PC-9 (cell line): Measurements from ENCODE around the gene CALML6. TPM values are rescaled to one million over a fixed set of nuclear protein-coding genes. Genes with fewer than 3 reads are reported as not detected.

Experiments used
- BruUV-seq: library from RNA; stranded (reverse); fragments of 400-500 nt; replicated peaks from 2 replicates; lab custom pipeline; 2021; lab: Mats Ljungman, UMichigan
- CTCF ChIA-PET: fragments of 300-600 bp; sonication (Branson Sonifier 250); formaldehyde crosslinking; loops from one replicate; lab custom pipeline; 2022; ENCODE audit warnings: antibody characterized with exemption; lab: Charles Lee
- POLR2A ChIA-PET: fragments of 300-600 bp; sonication (Branson Sonifier 250); formaldehyde crosslinking; loops from one replicate; lab custom pipeline; 2022; ENCODE audit warnings: antibody characterized with exemption; ENCODE audit not compliant: unreplicated experiment; lab: Charles Lee
- DNase-seq, 2 experiments: peaks; one replicate each; pipeline versions ENCODE4 v3.0.0 to v3.0.0-alpha.2; 2015 to 2022; ENCODE audit warnings: mixed read lengths in 1 of 2
- H2AFZ ChIP-seq: fragments of 200-600 bp; sonication (generic); 2 replicates; pipeline ENCODE4 v1.8.1; 2017; ENCODE audit warnings: antibody characterized with exemption
- H3F3A ChIP-seq: fragments of 200-600 bp; sonication (generic); 2 replicates; pipeline ENCODE4 v1.8.1; 2017; ENCODE audit warnings: antibody characterized with exemption, mild to moderate bottlenecking, low read depth; ENCODE audit not compliant: insufficient read depth
- H3K27ac ChIP-seq: fragments of 200-600 bp; sonication (generic); 2 replicates; pipeline ENCODE4 v1.6.1; 2016; ENCODE audit warnings: mixed run types
- H3K27me3 ChIP-seq: fragments of 200-600 bp; sonication (generic); 2 replicates; pipeline ENCODE4 v1.6.1; 2016; ENCODE audit warnings: low read depth, mixed run types; ENCODE audit not compliant: insufficient read depth
- H3K36me3 ChIP-seq: fragments of 200-600 bp; sonication (generic); 2 replicates; pipeline ENCODE4 v1.6.1; 2016; ENCODE audit warnings: low read depth, mixed run types
- H3K4me1 ChIP-seq: fragments of 200-600 bp; sonication (generic); replicated peaks from 2 replicates; pipeline ENCODE4 v1.6.1; 2016; ENCODE audit warnings: mixed run types; ENCODE audit not compliant: insufficient read depth
- H3K4me2 ChIP-seq: fragments of 200-600 bp; sonication (generic); 2 replicates; pipeline ENCODE4 v1.6.1; 2017; ENCODE audit warnings: mixed run types
- H3K4me3 ChIP-seq: fragments of 200-600 bp; sonication (generic); 2 replicates; pipeline ENCODE4 v1.6.1; 2016; ENCODE audit warnings: mixed run types
- H3K79me2 ChIP-seq: fragments of 200-600 bp; sonication (generic); 2 replicates; pipeline ENCODE4 v1.6.1; 2017; ENCODE audit warnings: low read depth, mixed run types
- H3K9me2 ChIP-seq: fragments of 200-600 bp; sonication (generic); 2 replicates; pipeline ENCODE4 v1.8.1; 2017; ENCODE audit warnings: mild to moderate bottlenecking; ENCODE audit not compliant: insufficient read depth
- H3K9me3 ChIP-seq: fragments of 200-600 bp; sonication (generic); 2 replicates; pipeline ENCODE4 v1.8.1; 2016; ENCODE audit warnings: low read depth; ENCODE audit not compliant: insufficient read depth
- H4K20me1 ChIP-seq: fragments of 200-600 bp; sonication (generic); 2 replicates; pipeline ENCODE4 v1.8.1; 2017; ENCODE audit not compliant: insufficient read depth
- CTCF ChIP-seq: fragments of 200-600 bp; sonication (generic); conservative IDR thresholded peaks from 2 replicates; pipeline ENCODE4 v1.6.1; 2017; ENCODE audit warnings: mixed run types, antibody characterized with exemption, mild to moderate bottlenecking, moderate library complexity
- EZH2 ChIP-seq: fragments of 200-600 bp; sonication (generic); IDR thresholded peaks from 2 replicates; pipeline ENCODE4 v1.8.0; 2017; ENCODE audit warnings: antibody characterized with exemption, low read depth
- intact Hi-C: fragments of 100-400 bp; cut with micrococcal nuclease; formaldehyde crosslinking; loops from one replicate; pipeline ENCODE4 v1.10.0; 2022; ENCODE audit not compliant: unreplicated experiment
- total RNA-seq: library from RNA; stranded (reverse); gene quantifications from 2 replicates; pipeline ENCODE4 v1.2.3, GENCODE V29; 2021

The CALML6 gene
- total RNA-seq, 1 experiment from 2014 or later: 2.1 TPM

GRCh38 chr1:1959459-1959839 lies 44.4 kb downstream of the CALML6 start:
- no peak overlapping the region for H3K4me3 ChIP-seq
- peak overlapping the region; percentile 60 for H3K4me2 ChIP-seq
- CTCF ChIA-PET: no interaction called here

GRCh38 chr1:1959840-1960479 lies 44.9 kb downstream of the CALML6 start:
- intact Hi-C loops: loop anchor here (1.0 kb wide), 1 partner anchor 85 kb away; no protein-coding TSS in a partner anchor
- BruUV-seq: no TSS peak
- H3K36me3 ChIP-seq: no peaks in the 10 kb centered on the region
- peaks cover 54% of the 10 kb centered on the region for H3K27me3 ChIP-seq
- no peaks in the 10 kb centered on the region for H4K20me1 ChIP-seq
- H3K27ac ChIP-seq: no peak overlapping the region
- no peak overlapping the region for H2AFZ ChIP-seq
- ChIA-PET POLR2A (interaction anchor here (0.5 kb wide), 1 partner anchor 37 kb away, joined by 4 read pairs; no protein-coding TSS in a partner anchor), CTCF (interaction anchor here (0.5 to 0.8 kb wide), 4 partner anchors 50 to 266 kb away, joined by 3 to 4 read pairs (median 4); no protein-coding TSS in a partner anchor)
- H3K79me2 ChIP-seq: no peaks in the 10 kb centered on the region
- TF ChIP-seq EZH2 (no peak), CTCF (peak; percentile 91)
- no peaks in the 10 kb centered on the region for H3F3A ChIP-seq
- H3K4me1 ChIP-seq: no peaks in the 10 kb centered on the region
- H3K9me2 ChIP-seq: no peaks in the 10 kb centered on the region
- H3K9me3 ChIP-seq: no peaks in the 10 kb centered on the region
- no peak overlapping the region for H3K4me3 ChIP-seq
- H3K4me2 ChIP-seq: peak overlapping the region; percentile 60
- peak; percentile 61 to 83 for DNase-seq

More at GRCh38 chr1:1959459-1959839, 44.4 kb downstream of the CALML6 start:
- TF ChIP-seq EZH2 (no peak), CTCF (no peak)
- no peak overlapping the region for H2AFZ ChIP-seq
- H3F3A ChIP-seq: no peaks in the 10 kb centered on the region
- no peaks in the 10 kb centered on the region for H3K4me1 ChIP-seq
- no TSS peak for BruUV-seq
- DNase-seq: no peak
- no peaks in the 10 kb centered on the region for H3K79me2 ChIP-seq
- POLR2A ChIA-PET: no interaction called here
- H4K20me1 ChIP-seq: no peaks in the 10 kb centered on the region
- no peaks in the 10 kb centered on the region for H3K9me3 ChIP-seq
- peaks cover 50% of the 10 kb centered on the region for H3K27me3 ChIP-seq
- no peaks in the 10 kb centered on the region for H3K9me2 ChIP-seq
- no peak overlapping the region for H3K27ac ChIP-seq
- intact Hi-C loops: no loop called here
- H3K36me3 ChIP-seq: no peaks in the 10 kb centered on the region

GRCh38 chr1:1960480-1961196 lies 45.6 kb downstream of the CALML6 start:
- Histone ChIP-seq H3K79me2 (no peaks in the 10 kb centered on the region), H2AFZ (no peak overlapping the region), H3K36me3 (no peaks in the 10 kb centered on the region), H3K4me2 (peak overlapping the region; percentile 60), H3K9me2 (no peaks in the 10 kb centered on the region), H3K9me3 (no peaks in the 10 kb centered on the region), H3K4me1 (no peaks in the 10 kb centered on the region), H4K20me1 (no peaks in the 10 kb centered on the region), H3K27ac (no peak overlapping the region), H3F3A (no peaks in the 10 kb centered on the region), H3K27me3 (peaks cover 55% of the 10 kb centered on the region), H3K4me3 (no peak overlapping the region)
- intact Hi-C loops: loop anchor here (1.0 kb wide), 1 partner anchor 85 kb away; no protein-coding TSS in a partner anchor
- ChIA-PET CTCF (interaction anchor here (0.5 to 0.8 kb wide), 5 partner anchors 51 to 265 kb away, joined by 3 to 4 read pairs (median 4); no protein-coding TSS in a partner anchor), POLR2A (interaction anchor here (0.5 kb wide), 1 partner anchor 36 kb away, joined by 4 read pairs; no protein-coding TSS in a partner anchor)
- DNase-seq: no peak
- no TSS peak for BruUV-seq
- TF ChIP-seq EZH2 (no peak), CTCF (no peak)
